Osteoblast (primary cell): ENCODE measurements around the gene PDE11A. TPM values are rescaled to one million over a fixed set of nuclear protein-coding genes. Genes with fewer than 3 reads are reported as not detected.

Experiments used
- DNase-seq: peaks from one replicate; pipeline ENCODE4 v3.0.0; 2011; ENCODE audit warnings: low spot score, mixed read lengths; ENCODE audit not compliant: insufficient read length; ENCODE audit errors: missing footprints
- H2AFZ ChIP-seq: 2 replicates; pipeline ENCODE4 v1.6.0; 2011; ENCODE audit warnings: mild to moderate bottlenecking, low read length
- H3K27ac ChIP-seq: 2 replicates; pipeline ENCODE4 v1.5.1; 2011; ENCODE audit warnings: mild to moderate bottlenecking, low read depth, low read length, moderate library complexity
- H3K27me3 ChIP-seq: 2 replicates; pipeline ENCODE4 v1.6.0; 2012; ENCODE audit warnings: mild to moderate bottlenecking, control low read depth, inconsistent platforms, low read length, moderate library complexity; ENCODE audit not compliant: insufficient read depth
- H3K36me3 ChIP-seq: 2 replicates; pipeline ENCODE4 v1.5.1; 2011; ENCODE audit warnings: mild to moderate bottlenecking, low read length, control low read depth, moderate library complexity; ENCODE audit not compliant: insufficient read depth
- H3K4me1 ChIP-seq: 2 replicates; pipeline ENCODE4 v1.5.1; 2011; ENCODE audit warnings: mild to moderate bottlenecking, low read length, control low read depth, moderate library complexity; ENCODE audit not compliant: insufficient read depth
- H3K4me2 ChIP-seq: 2 replicates; pipeline ENCODE4 v1.6.0; 2011; ENCODE audit warnings: mild to moderate bottlenecking, low read length; ENCODE audit not compliant: insufficient read depth
- H3K4me3 ChIP-seq: fragments of 200-600 bp; sonication (generic); 3 replicates; pipeline ENCODE4 v1.5.1; 2012; ENCODE audit warnings: mild to moderate bottlenecking, low read length, inconsistent platforms; ENCODE audit not compliant: insufficient read depth
- H3K79me2 ChIP-seq: 2 replicates; pipeline ENCODE4 v1.6.0; 2012; ENCODE audit warnings: mild to moderate bottlenecking, low read length, control low read depth, inconsistent platforms; ENCODE audit not compliant: insufficient read depth
- H3K9me3 ChIP-seq: 2 replicates; pipeline ENCODE4 v1.5.1; 2011; ENCODE audit warnings: low read depth, low read length, control low read depth
- H4K20me1 ChIP-seq: 2 replicates; pipeline ENCODE4 v1.6.0; 2012; ENCODE audit warnings: mild to moderate bottlenecking, low read length, control low read depth; ENCODE audit not compliant: insufficient read depth
- CTCF ChIP-seq: IDR thresholded peaks from 2 replicates; pipeline ENCODE4 v1.5.1; 2011; ENCODE audit warnings: mild to moderate bottlenecking, low read depth, low read length, moderate library complexity; ENCODE audit errors: extremely low read depth
- total RNA-seq: library from RNA; depleted of rRNA; stranded (reverse); fragments of >200 nt; gene quantifications from 2 replicates; pipeline ENCODE4 v1.2.3, GENCODE V29; 2012

The PDE11A gene
- total RNA-seq, 1 donor = 0.36 TPM

- Histone ChIP-seq H3K4me1 (peaks cover 7% of the 10 kb centered on the region), H4K20me1 (no peaks in the 10 kb centered on the region), H3K79me2 (no peaks in the 10 kb centered on the region), H3K27ac (no peak overlapping the region), H3K4me3 (no peak overlapping the region), H2AFZ (no peak overlapping the region), H3K9me3 (no peaks in the 10 kb centered on the region), H3K27me3 (no peaks in the 10 kb centered on the region), H3K36me3 (no peaks in the 10 kb centered on the region), H3K4me2 (no peak overlapping the region)
- no peak for DNase-seq
- TF ChIP-seq CTCF = no peak
Observed at GRCh38 chr2:177616731-177617130, 455.8 kb downstream of the PDE11A start.

- H3K27ac ChIP-seq = no peak overlapping the region
- peaks cover 7% of the 10 kb centered on the region for H3K4me1 ChIP-seq
- no peaks in the 10 kb centered on the region for H3K36me3 ChIP-seq
- no peak overlapping the region for H3K4me3 ChIP-seq
- H4K20me1 ChIP-seq = no peaks in the 10 kb centered on the region
- H3K4me2 ChIP-seq = no peak overlapping the region
- H3K9me3 ChIP-seq = no peaks in the 10 kb centered on the region
- no peaks in the 10 kb centered on the region for H3K27me3 ChIP-seq
- DNase-seq = no peak
- no peak for TF ChIP-seq CTCF
- H3K79me2 ChIP-seq = no peaks in the 10 kb centered on the region
- no peak overlapping the region for H2AFZ ChIP-seq
Observed at GRCh38 chr2:177616066-177616465, 456.5 kb downstream of the PDE11A start.

GRCh38 chr2:177612659-177613058 lies 459.9 kb downstream of the PDE11A start:
- H3K4me3 ChIP-seq = no peak overlapping the region

GRCh38 chr2:177611310-177611886 lies 461.2 kb downstream of the PDE11A start:
- no peaks in the 10 kb centered on the region for H3K27me3 ChIP-seq
- H3K27ac ChIP-seq = no peak overlapping the region
- H3K4me3 ChIP-seq = no peak overlapping the region
- H3K79me2 ChIP-seq = no peaks in the 10 kb centered on the region
- DNase-seq = no peak
- no peak overlapping the region for H3K4me2 ChIP-seq
- TF ChIP-seq CTCF = no peak
- no peaks in the 10 kb centered on the region for H3K9me3 ChIP-seq
- no peaks in the 10 kb centered on the region for H3K36me3 ChIP-seq
- H3K4me1 ChIP-seq = no peaks in the 10 kb centered on the region
- H4K20me1 ChIP-seq = no peaks in the 10 kb centered on the region
- H2AFZ ChIP-seq = no peak overlapping the region

More at GRCh38 chr2:177612659-177613058, 459.9 kb downstream of the PDE11A start:
- Histone ChIP-seq H3K4me2 (no peak overlapping the region), H3K27ac (no peak overlapping the region), H2AFZ (no peak overlapping the region), H3K4me1 (no peaks in the 10 kb centered on the region), H4K20me1 (no peaks in the 10 kb centered on the region), H3K27me3 (no peaks in the 10 kb centered on the region), H3K79me2 (no peaks in the 10 kb centered on the region), H3K36me3 (no peaks in the 10 kb centered on the region), H3K9me3 (no peaks in the 10 kb centered on the region)
- no peak for TF ChIP-seq CTCF
- DNase-seq = no peak
